ENCODE measurements around the gene PRKCA. TPM values are rescaled to one million over a fixed set of nuclear protein-coding genes. Genes with fewer than 3 reads are reported as not detected.

The PRKCA gene
- total and polyA plus RNA-seq, 10 of the 15 experiments (the other 5 are each of a cell fraction or from before 2014, with no cell fraction given): 0.11 to 14.6 (median 0.72) TPM

GRCh38 chr17:66507103-66507923 lies 204.9 kb downstream of the PRKCA start:
- SMC1A ChIA-PET (ENCODE audit: uncharacterized antibody, unreplicated experiment): interaction anchor here (0.6 to 0.7 kb wide), 2 partner anchors 37 to 390 kb away, joined by 3 read pairs; no protein-coding TSS in a partner anchor
- Histone ChIP-seq H3K36me3 (ENCODE audit: control insufficient read depth in 2 of 2, insufficient read depth in 2 of 2, low read length in 1 of 2) (no peaks in the 10 kb centered on the region), H3K9ac (ENCODE audit: control insufficient read depth, insufficient read depth, low read length) (no peak overlapping the region), H3K27ac (ENCODE audit: control insufficient read depth, insufficient read depth) (no peak overlapping the region), H3K79me2 (ENCODE audit: control insufficient read depth, insufficient read depth, low read length) (no peaks in the 10 kb centered on the region), H3K4me2 (ENCODE audit: control insufficient read depth, insufficient read depth) (no peak overlapping the region), H3K27me3 (replicated peaks in 1 of 2; ENCODE audit: control insufficient read depth in 2 of 2, insufficient read depth in 2 of 2, low read length in 1 of 2) (no peaks in the 10 kb centered on the region), H3K4me1 (ENCODE audit: control insufficient read depth, insufficient read depth, low read length) (no peaks in the 10 kb centered on the region), H2AFZ (ENCODE audit: control insufficient read depth, low read depth, low read length) (no peak overlapping the region), H3K9me3 (replicated peaks; ENCODE audit: control insufficient read depth, insufficient read depth, low read length) (no peaks in the 10 kb centered on the region), H3K4me3 (no peak overlapping the region), H4K20me1 (ENCODE audit: control insufficient read depth, insufficient read depth) (no peaks in the 10 kb centered on the region)
- in situ Hi-C loops (cut with MboI) (no loop called here), intact Hi-C loops (cut with micrococcal nuclease; ENCODE audit: unreplicated experiment) (no loop called here)
- ATAC-seq: no peak
- POLR2A ChIA-PET: interaction anchor here (0.8 to 1.5 kb wide), 2 partner anchors 9 to 31 kb away, joined by 3 to 4 read pairs; no protein-coding TSS in a partner anchor
- 20% methylated on average over 7 of the region's 7 CpGs for WGBS (ENCODE audit: insufficient coverage, insufficient replicate concordance, low lambda C conversion rate, missing lambda C conversion rate)
- DNase-seq (ENCODE audit: low read depth, low spot score): no peak
- CTCF ChIA-PET: interaction anchor here (0.9 to 1.2 kb wide), 2 partner anchors 9 to 23 kb away, joined by 4 to 5 read pairs; no protein-coding TSS in a partner anchor
- RAD21 ChIA-PET (ENCODE audit: unreplicated experiment): interaction anchor here (0.6 kb wide), 1 partner anchor 38 kb away, joined by 3 read pairs; no protein-coding TSS in a partner anchor
- no peak for FAIRE-seq
- no TSS peak for BruUV-seq (replicated peaks)
- no peak for TF ChIP-seq PKNOX1 (IDR thresholded peaks at IDR 0.05)
- TF ChIP-seq LARP7 (IDR thresholded peaks at IDR 0.05): no peak
- TF ChIP-seq ZZZ3 (IDR thresholded peaks at IDR 0.05; ENCODE audit: control insufficient read depth, insufficient read length, low read depth): no peak
- TF ChIP-seq DPF2 (IDR thresholded peaks at IDR 0.05): no peak
- TF ChIP-seq BCLAF1 (IDR thresholded peaks at IDR 0.05): no peak
- no peak for TF ChIP-seq CEBPZ (IDR thresholded peaks at IDR 0.05; ENCODE audit: low read depth, low read length)
- no peak for TF ChIP-seq MYC (IDR thresholded peaks at IDR 0.05; ENCODE audit: insufficient read depth, insufficient read length, insufficient replicate concordance, low read length, severe bottlenecking)
- TF ChIP-seq BRCA1 (IDR thresholded peaks at IDR 0.05; ENCODE audit: low read depth, low read length): no peak
- no peak for TF ChIP-seq HSF1 (IDR thresholded peaks at IDR 0.05; ENCODE audit: low read depth, low read length)
- TF ChIP-seq NKRF (conservative IDR thresholded peaks at IDR 0.05): no peak
- no peak for TF ChIP-seq SP1 (IDR thresholded peaks at IDR 0.05; ENCODE audit: low read depth, low read length)

Data from GM12878 (cell line).